Transverse colon (tissue), 4 donors: ENCODE data around the gene BMP7. TPM values are rescaled to one million over a fixed set of nuclear protein-coding genes. Genes with fewer than 3 reads are reported as not detected.

Source experiments
- DNase-seq: peaks from one replicate; pipeline ENCODE4 v3.0.0-alpha.2; 2019
- H3K27ac ChIP-seq, 4 donors: fragments of 200-600 bp; sonication (generic); 2 replicates each; pipeline ENCODE4 v1.5.1; 2016 to 2018; ENCODE audit warnings: inconsistent platforms in 4 of 4
- H3K27me3 ChIP-seq: fragments of 200-600 bp; sonication (generic); 2 replicates; pipeline ENCODE4 v1.5.1; 2017; ENCODE audit warnings: inconsistent platforms
- H3K36me3 ChIP-seq, 4 donors: fragments of 200-600 bp; sonication (generic); 2 replicates each; pipeline ENCODE4 v1.5.1; 2017 to 2019; ENCODE audit warnings: inconsistent platforms in 4 of 4
- H3K4me1 ChIP-seq, 4 donors: fragments of 200-600 bp; sonication (generic); 2 replicates each; pipeline ENCODE4 v1.5.1; 2017 to 2020; ENCODE audit warnings: inconsistent platforms in 4 of 4
- H3K4me3 ChIP-seq, 4 donors: fragments of 200-600 bp; sonication (generic); 1 replicate in 1 of 4; 2 replicates in 3 of 4; pipeline versions ENCODE4 v1.5.1 to v1.6.1; 2017 to 2019; ENCODE audit warnings: inconsistent platforms in 4 of 4
- H3K9me3 ChIP-seq, 2 donors: fragments of 200-600 bp; sonication (generic); 2 replicates each; pipeline ENCODE4 v1.5.1; 2017 to 2019; ENCODE audit warnings: inconsistent platforms in 2 of 2
- CTCF ChIP-seq, 5 experiments: fragments of 200-600 bp in 3 of 5; fragments of 450-650 bp in 2 of 5; sonication (generic) in 3 of 5; IDR thresholded peaks; 1 replicate in 2 of 5; 2 replicates in 3 of 5; pipeline ENCODE4 v1.5.1; 2016 to 2017; ENCODE audit warnings: antibody characterized with exemption in 5 of 5, inconsistent platforms in 3 of 5, mild to moderate bottlenecking in 2 of 5, moderate library complexity in 1 of 5
- EP300 ChIP-seq: sonication (generic); formaldehyde crosslinking; IDR thresholded peaks from one replicate; pipeline ENCODE4 v1.6.1; 2017; ENCODE audit warnings: antibody characterized with exemption, low read depth
- POLR2A ChIP-seq: fragments of 450-650 bp; IDR thresholded peaks from one replicate; pipeline ENCODE4 v1.6.1; 2016; ENCODE audit warnings: antibody characterized with exemption, mild to moderate bottlenecking, moderate library complexity
- POLR2AphosphoS5 ChIP-seq, 3 donors: sonication (generic); formaldehyde crosslinking; IDR thresholded peaks; one replicate each; pipeline ENCODE4 v1.6.1; 2016; ENCODE audit warnings: antibody characterized with exemption in 3 of 3
- WGBS, 2 donors: methylation state at CpG; one replicate each; pipeline ENCODE4 v1.1.5; 2018; ENCODE audit warnings: low coverage in 1 of 2; 5-methylcytosine and 5-hydroxymethylcytosine counted together
- in situ Hi-C, 4 donors: fragments of 200-750 bp; cut with MboI; loops; one replicate each; pipeline versions ENCODE4 v1.15.0 to v1.15.1; 2017; ENCODE audit warnings: low sequenced_read_pairs in 3 of 4, low pct_ligation_motif_present in 1 of 4, low pct_unique_long_range_greater_than_20kb in 1 of 4
- intact Hi-C: fragments of 100-400 bp; cut with DNase I; formaldehyde crosslinking; loops from one replicate; pipeline ENCODE4 v1.15.1; 2023; ENCODE audit warnings: low total_unique reads
- total RNA-seq, 4 donors: library from RNA; depleted of rRNA; stranded (reverse); fragments of >200 nt; gene quantifications; one replicate each; pipeline ENCODE4 v1.1.0, GENCODE V29; 2016

Gene BMP7
- total RNA-seq, 4 donors from 2014 or later, result 1.4 to 2.2 (median 1.5) TPM; not detected in 1

- whole genome bisulfite sequencing, 2 donors, result 88% methylated on average over 2 of the region's 2 CpGs; no CpG with 5 or more reads in 1 of the 2 donors
- Histone ChIP-seq H3K27ac (no peak overlapping the region), H3K27me3 (no peaks in the 10 kb centered on the region), H3K4me3 (no peak overlapping the region), H3K4me1 (peaks cover 6 to 13% (median 8%) of the 10 kb centered on the region in 4 donors), H3K9me3 (no peaks in the 10 kb centered on the region), H3K36me3 (no peaks in the 10 kb centered on the region)
- intact Hi-C loops (no loop called here), in situ Hi-C loops (no loop called here)
- TF ChIP-seq POLR2AphosphoS5 (IDR thresholded peaks at IDR 0.05), result no peak
- DNase-seq, result no peak
These were observed 51.5 kb downstream of the BMP7 start for GRCh38 chr20:57214948-57215347.

- Histone ChIP-seq H3K27ac (no peak overlapping the region), H3K9me3 (no peaks in the 10 kb centered on the region), H3K4me1 (peaks cover 6 to 13% (median 8%) of the 10 kb centered on the region in 4 donors), H3K4me3 (no peak overlapping the region), H3K36me3 (no peaks in the 10 kb centered on the region), H3K27me3 (no peaks in the 10 kb centered on the region)
- intact Hi-C loops, result no loop called here
- no peak for TF ChIP-seq CTCF (IDR thresholded peaks at IDR 0.05)
- in situ Hi-C loops, result no loop called here
- WGBS, 2 donors, result 87% methylated on average over 8 of the region's 8 CpGs; no CpG with 5 or more reads in 1 of the 2 donors
- DNase-seq, result no peak
These were observed 52.0 kb downstream of the BMP7 start for GRCh38 chr20:57214427-57214826.

- intact Hi-C loops, result no loop called here
- no peak for DNase-seq
- no peak overlapping the region for H3K4me3 ChIP-seq
- peaks cover 6 to 13% (median 8%) of the 10 kb centered on the region in 4 donors for H3K4me1 ChIP-seq
- TF ChIP-seq POLR2A (no peak), CTCF (IDR thresholded peaks at IDR 0.05) (no peak), EP300 (no peak), POLR2AphosphoS5 (IDR thresholded peaks at IDR 0.05) (no peak)
- WGBS, 2 donors, result 91% methylated on average over 8 of the region's 8 CpGs; no CpG with 5 or more reads in 1 of the 2 donors
- H3K9me3 ChIP-seq, result no peaks in the 10 kb centered on the region
- H3K36me3 ChIP-seq, result no peaks in the 10 kb centered on the region
- no peaks in the 10 kb centered on the region for H3K27me3 ChIP-seq
- no peak overlapping the region for H3K27ac ChIP-seq
- in situ Hi-C loops, result no loop called here
These were observed 52.5 kb downstream of the BMP7 start for GRCh38 chr20:57213924-57214323.

- H3K27me3 ChIP-seq, result no peaks in the 10 kb centered on the region
- H3K36me3 ChIP-seq, result no peaks in the 10 kb centered on the region
- intact Hi-C loops (no loop called here), in situ Hi-C loops (no loop called here)
- TF ChIP-seq CTCF (IDR thresholded peaks at IDR 0.05) (no peak), POLR2A (no peak), POLR2AphosphoS5 (IDR thresholded peaks at IDR 0.05) (no peak), EP300 (no peak)
- peaks cover 6 to 13% (median 8%) of the 10 kb centered on the region in 4 donors for H3K4me1 ChIP-seq
- H3K27ac ChIP-seq, result peak overlapping the region in 1 of 4 donors; percentile 34
- no peak for DNase-seq
- WGBS, 2 donors, result 76 to 88% methylated on average over 6 of the region's 6 CpGs
- no peaks in the 10 kb centered on the region for H3K9me3 ChIP-seq
- no peak overlapping the region for H3K4me3 ChIP-seq
These were observed 53.1 kb downstream of the BMP7 start for GRCh38 chr20:57213291-57213690.
